Neuronal stem cell (in vitro differentiated cells): ENCODE data around the gene ARSG. TPM values are rescaled to one million over a fixed set of nuclear protein-coding genes. Genes with fewer than 3 reads are reported as not detected.

Experiments used
- DNase-seq: peaks from one replicate; pipeline ENCODE4 v3.0.0-alpha.2; 2013; ENCODE audit warnings: low spot score
- H2AFZ ChIP-seq: one replicate; pipeline ENCODE4 v1.6.1; 2013; ENCODE audit warnings: mild to moderate bottlenecking, low read length, inconsistent platforms
- H2AK5ac ChIP-seq: 2 replicates; pipeline ENCODE4 v1.6.1; 2013; ENCODE audit warnings: low read depth, mild to moderate bottlenecking, inconsistent platforms, low read length, moderate library complexity, mixed read lengths
- H2BK120ac ChIP-seq: 2 replicates; pipeline ENCODE4 v1.6.1; 2013; ENCODE audit warnings: low read depth, mild to moderate bottlenecking, inconsistent platforms, low read length, moderate library complexity, mixed read lengths
- H2BK12ac ChIP-seq: one replicate; pipeline ENCODE4 v1.6.1; 2013; ENCODE audit warnings: low read length, inconsistent platforms
- H2BK15ac ChIP-seq: 2 replicates; pipeline ENCODE4 v1.6.1; 2013; ENCODE audit warnings: mild to moderate bottlenecking, low read length, inconsistent platforms, mixed read lengths
- H2BK5ac ChIP-seq: one replicate; pipeline ENCODE4 v1.6.1; 2013; ENCODE audit warnings: inconsistent platforms, mild to moderate bottlenecking, low read length, moderate library complexity
- H3K14ac ChIP-seq: one replicate; pipeline ENCODE4 v1.6.1; 2013; ENCODE audit warnings: low read length, inconsistent platforms
- H3K18ac ChIP-seq: 2 replicates; pipeline ENCODE4 v1.6.1; 2013; ENCODE audit warnings: low read length, inconsistent platforms
- H3K23ac ChIP-seq: 2 replicates; pipeline ENCODE4 v1.6.1; 2013; ENCODE audit warnings: low read depth, mild to moderate bottlenecking, mixed read lengths, low read length, inconsistent platforms; ENCODE audit not compliant: poor library complexity
- H3K27ac ChIP-seq: replicated peaks from 3 replicates; pipeline ENCODE4 v1.5.1; 2013; ENCODE audit warnings: low read length, inconsistent platforms
- H3K27me3 ChIP-seq, 3 experiments: 2 replicates each; pipeline ENCODE4 v1.6.1; 2013; ENCODE audit warnings: low read length in 3 of 3, mild to moderate bottlenecking in 2 of 3, inconsistent platforms in 1 of 3, low read depth in 1 of 3, mixed read lengths in 1 of 3, moderate library complexity in 1 of 3; ENCODE audit not compliant: control insufficient read depth in 3 of 3, insufficient read depth in 3 of 3
- H3K36me3 ChIP-seq, 2 donors: replicated peaks in 1 of 2; 2 replicates each; pipeline ENCODE4 v1.6.1; 2013; ENCODE audit warnings: low read length in 2 of 2; ENCODE audit not compliant: control insufficient read depth in 2 of 2, insufficient read depth in 2 of 2
- H3K4ac ChIP-seq: 2 replicates; pipeline ENCODE4 v1.6.1; 2013; ENCODE audit warnings: inconsistent platforms, mild to moderate bottlenecking, low read length, moderate library complexity
- H3K4me1 ChIP-seq, 2 donors: 1 replicate in 1 of 2; 2 replicates in 1 of 2; pipeline ENCODE4 v1.6.1; 2013; ENCODE audit warnings: low read length in 2 of 2, low read depth in 1 of 2; ENCODE audit not compliant: control insufficient read depth in 2 of 2, insufficient read depth in 1 of 2
- H3K4me2 ChIP-seq: one replicate; pipeline ENCODE4 v1.6.1; 2013; ENCODE audit warnings: mild to moderate bottlenecking, low read length, inconsistent platforms; ENCODE audit not compliant: insufficient read depth, poor library complexity, severe bottlenecking
- H3K4me3 ChIP-seq, 2 donors: 2 replicates each; pipeline ENCODE4 v1.5.1; 2013; ENCODE audit warnings: low read length in 2 of 2, mild to moderate bottlenecking in 2 of 2, inconsistent platforms in 1 of 2, moderate library complexity in 1 of 2
- H3K79me1 ChIP-seq: one replicate; pipeline ENCODE4 v1.6.1; 2013; ENCODE audit warnings: low read depth, mild to moderate bottlenecking, inconsistent platforms, low read length, moderate library complexity
- H3K9ac ChIP-seq: one replicate; pipeline ENCODE4 v1.6.1; 2013; ENCODE audit warnings: mild to moderate bottlenecking, low read depth, low read length, inconsistent platforms; ENCODE audit not compliant: poor library complexity
- H3K9me3 ChIP-seq, 2 donors: replicated peaks in 1 of 2; 2 replicates each; pipeline versions ENCODE3 to v1.6.1; 2013; ENCODE audit warnings: low read length in 2 of 2, mild to moderate bottlenecking in 2 of 2, inconsistent platforms in 1 of 2, low read depth in 1 of 2, mixed read lengths in 1 of 2, moderate library complexity in 1 of 2; ENCODE audit not compliant: control insufficient read depth in 2 of 2, insufficient read depth in 1 of 2
- H4K8ac ChIP-seq: one replicate; pipeline ENCODE4 v1.6.1; 2013; ENCODE audit warnings: low read depth, mild to moderate bottlenecking, inconsistent platforms, low read length, moderate library complexity
- H4K91ac ChIP-seq: one replicate; pipeline ENCODE4 v1.6.1; 2013; ENCODE audit warnings: low read length, low read depth, mild to moderate bottlenecking, inconsistent platforms; ENCODE audit not compliant: poor library complexity
- WGBS, 2 donors: extraction: QIAGEN DNeasy Blood & Tissue Kit; methylation state at CpG; one replicate each; pipeline ENCODE4 v1.1.7; 2013; ENCODE audit warnings: missing lambda C conversion rate in 2 of 2, mixed read lengths in 1 of 2; ENCODE audit not compliant: insufficient read length in 2 of 2, insufficient replicate concordance in 1 of 2; ENCODE audit errors: extremely low coverage in 2 of 2; 5-methylcytosine and 5-hydroxymethylcytosine counted together
- polyA plus RNA-seq, 2 experiments: library from polyadenylated mRNA; stranded (reverse); fragments of 200-250 nt; gene quantifications; one replicate each; pipeline ENCODE4 v1.2.3, GENCODE V29; 2013

ARSG gene
- 4.4 TPM for polyA plus RNA-seq (2013, experiment 1 of 2)
- polyA plus RNA-seq (2013, experiment 2 of 2) = 4.2 TPM

DNA sequence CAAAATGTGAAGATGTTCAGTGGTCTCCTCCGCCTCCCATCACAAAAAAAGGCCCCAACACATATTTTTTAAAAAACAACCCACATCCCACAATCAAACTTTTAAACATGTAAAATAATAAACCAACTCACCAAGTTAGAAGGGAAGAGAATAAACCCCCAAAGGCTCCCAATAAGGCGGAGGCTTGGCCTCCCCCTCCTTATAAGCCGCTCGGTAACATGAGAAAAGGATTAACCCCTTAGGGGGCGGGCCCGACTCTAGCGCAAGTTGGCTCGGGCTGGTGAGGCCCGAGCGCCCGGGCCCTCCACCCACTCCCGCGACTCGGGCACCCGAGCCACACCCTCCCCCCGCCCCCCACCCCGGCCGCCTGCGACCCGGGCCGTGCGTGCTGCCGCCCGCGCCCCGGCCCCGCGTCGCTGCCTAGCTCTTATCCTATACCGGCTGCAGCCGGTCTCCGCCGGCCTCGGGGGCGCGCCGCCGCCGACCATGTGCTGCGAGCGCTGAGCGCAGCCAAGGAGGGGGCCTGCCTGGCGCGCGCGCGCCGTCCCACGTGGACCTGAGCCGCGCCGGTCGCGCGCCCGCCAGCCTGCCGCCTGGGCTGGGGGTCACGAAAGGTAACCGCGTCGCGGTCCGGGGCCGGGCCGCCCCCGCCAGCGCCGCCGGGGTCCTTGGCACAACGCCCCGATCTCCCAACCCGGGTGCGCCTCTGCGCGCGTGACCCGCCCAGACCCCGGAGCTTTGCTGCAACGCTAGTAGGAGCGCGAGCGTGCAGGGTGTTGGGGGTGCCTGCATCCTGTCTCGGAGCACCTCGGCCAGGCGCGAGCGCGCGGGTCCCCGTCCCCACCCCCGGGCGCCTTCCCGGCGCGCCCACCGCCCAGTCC is at the start of gene ARSG, which contains the start of gene SLC16A6:
Gene ARSG, plus strand, starts transcription at position 541 of the 881 bp plus-strand sequence. CDS start 15,999 bp downstream, outside the sequence.
Gene SLC16A6, minus strand, starts transcription at position 173 of the 881 bp plus-strand sequence. CDS start 12,807 bp downstream, outside the sequence.
- H3K79me1 ChIP-seq = no peaks in the 10 kb centered on the region

DNA sequence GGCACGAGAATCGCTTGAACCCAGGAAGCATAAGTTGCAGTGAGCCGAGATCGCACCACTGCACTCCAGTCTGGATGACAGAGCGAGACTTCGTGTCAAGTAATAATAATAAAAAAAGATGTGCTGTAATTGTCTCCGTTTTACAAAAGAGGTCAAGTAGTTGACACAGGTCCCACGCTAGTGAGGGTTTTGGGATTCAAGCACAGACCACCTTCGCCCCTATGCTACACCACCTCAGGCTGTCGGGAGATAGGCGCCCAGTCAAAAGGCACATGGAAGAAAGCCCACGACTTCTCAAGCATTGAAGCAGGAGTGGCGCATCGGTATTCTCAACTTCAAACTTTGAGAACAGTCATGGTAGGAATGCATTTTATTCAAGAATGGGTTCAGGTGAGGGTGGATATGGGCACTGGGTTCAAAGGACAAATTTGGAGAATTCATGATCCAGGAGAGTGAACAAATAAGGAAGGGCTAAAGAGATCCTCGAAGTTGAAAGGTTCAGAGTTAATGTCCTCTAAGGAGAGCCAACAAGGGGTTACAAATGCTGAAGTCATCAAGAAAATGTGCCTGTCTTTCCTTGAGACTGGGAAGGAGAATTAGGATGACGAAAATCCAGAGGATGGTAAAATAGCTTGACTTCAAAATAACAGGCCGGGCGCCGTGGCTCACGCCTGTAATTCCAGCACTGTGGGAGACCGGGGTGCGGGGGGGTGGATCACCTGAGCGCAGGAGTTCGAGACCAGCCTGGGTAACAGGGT is 44.8 kb upstream of the ARSG start:
- Histone ChIP-seq H4K91ac (no peak overlapping the region), H3K79me1 (peaks cover 7% of the 10 kb centered on the region), H2AFZ (no peak overlapping the region), H3K4me3 (no peak overlapping the region), H2BK15ac (no peak overlapping the region), H3K27ac (no peak overlapping the region), H3K9ac (no peak overlapping the region), H3K14ac (no peak overlapping the region), H3K18ac (no peak overlapping the region), H3K23ac (no peak overlapping the region), H3K4ac (no peak overlapping the region), H3K27me3 (no peaks in the 10 kb centered on the region), H2BK120ac (no peak overlapping the region), H3K36me3 (peaks cover 3 to 24% of the 10 kb centered on the region in 2 donors), H2BK5ac (no peak overlapping the region), H3K9me3 (no peaks in the 10 kb centered on the region), H3K4me1 (peaks cover 0 to 5% of the 10 kb centered on the region in 2 donors), H2AK5ac (no peak overlapping the region), H4K8ac (no peak overlapping the region), H3K4me2 (no peak overlapping the region), H2BK12ac (no peak overlapping the region)
- WGBS, 2 donors = no CpG with 5 or more reads among the region's 24 CpGs
- no peak for DNase-seq

More for the DNA sequence above, at the start of gene ARSG, which contains the start of gene SLC16A6:
- H3K27ac ChIP-seq = no peak within 1 kb of the TSS
- H3K9me3 ChIP-seq = no peaks in the 10 kb centered on the region
- H3K23ac ChIP-seq = peak within 1 kb of the TSS; percentile 86
- H3K4me1 ChIP-seq = peaks cover 5 to 16% of the 10 kb centered on the region in 2 donors
- WGBS, 2 donors = no CpG with 5 or more reads among the region's 96 CpGs
- H2BK120ac ChIP-seq = peak within 1 kb of the TSS; percentile 43
- H2AK5ac ChIP-seq = peak within 1 kb of the TSS; percentile 60
- H2BK5ac ChIP-seq = no peak within 1 kb of the TSS
- H2BK15ac ChIP-seq = peak within 1 kb of the TSS; percentile 52
- peak within 1 kb of the TSS; percentile 93 for H3K4me2 ChIP-seq
- peak within 1 kb of the TSS; percentile 79 for H4K91ac ChIP-seq
- H3K4ac ChIP-seq = peak within 1 kb of the TSS; percentile 17
- H2AFZ ChIP-seq = peak within 1 kb of the TSS; percentile 97
- no peaks in the 10 kb centered on the region for H3K36me3 ChIP-seq
- peak within 1 kb of the TSS; percentile 71 to 91 for H3K4me3 ChIP-seq
- peak within 1 kb of the TSS; percentile 25 for H3K14ac ChIP-seq
- H3K9ac ChIP-seq = peak within 1 kb of the TSS; percentile 83
- H4K8ac ChIP-seq = no peak within 1 kb of the TSS
- peak within 1 kb of the TSS; percentile 99 for H3K18ac ChIP-seq
- H2BK12ac ChIP-seq = peak within 1 kb of the TSS; percentile 27
- DNase-seq = peak; percentile 68
- H3K27me3 ChIP-seq = peaks cover 0 to 21% (median 3%) of the 10 kb centered on the region in 3 experiments

DNA sequence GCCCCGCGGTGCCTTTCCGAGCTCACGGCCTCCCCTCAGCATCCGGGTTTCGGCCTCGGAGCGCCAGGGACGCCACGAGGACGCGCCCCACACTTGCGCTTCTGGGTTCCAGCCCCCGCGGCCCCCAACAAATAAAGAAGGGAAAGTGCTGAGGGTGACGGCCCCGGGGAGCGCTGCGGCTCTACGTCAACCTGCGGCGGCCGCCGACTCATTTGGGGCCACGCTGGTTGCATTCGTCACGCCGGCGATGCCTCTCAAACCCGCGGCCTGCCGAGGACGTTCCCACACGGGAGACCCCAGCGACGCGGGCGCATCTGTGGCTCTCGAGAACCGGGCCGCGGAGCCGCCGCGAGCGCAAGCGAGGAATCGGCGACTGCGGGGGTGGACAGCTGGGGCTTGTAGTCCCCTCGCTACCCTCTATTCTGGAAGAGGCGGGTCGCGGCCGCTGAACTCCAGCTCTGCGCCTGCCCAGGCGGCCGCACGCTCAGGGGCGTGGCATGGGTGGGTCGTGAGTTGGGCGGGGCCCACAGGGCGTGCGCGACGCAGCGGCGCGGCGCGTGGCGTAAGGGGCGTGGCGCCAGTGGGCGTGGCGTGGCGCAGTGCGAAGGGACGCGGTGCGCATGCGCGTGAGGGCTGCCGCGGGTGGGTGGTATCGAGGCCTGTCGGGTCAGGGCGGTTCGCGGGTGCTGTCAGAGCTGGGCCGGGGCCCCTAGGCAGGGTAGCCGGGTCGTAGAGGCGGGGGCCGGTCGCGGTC is 43.7 kb upstream of the ARSG start, which contains the start of gene AMZ2:
Gene AMZ2, plus strand, starts transcription at position 599 of the 754 bp plus-strand sequence. CDS start 2,145 bp downstream, outside the sequence.
- peaks cover 0 to 5% of the 10 kb centered on the region in 2 donors for H3K4me1 ChIP-seq
- H3K27ac ChIP-seq = no peak within 1 kb of the TSS
- WGBS, 2 donors = no CpG with 5 or more reads among the region's 97 CpGs
- H3K23ac ChIP-seq = peak within 1 kb of the TSS; percentile 97
- peak within 1 kb of the TSS; percentile 93 to 95 for H3K4me3 ChIP-seq
- peak within 1 kb of the TSS; percentile 90 for H3K14ac ChIP-seq
- H2AFZ ChIP-seq = peak within 1 kb of the TSS; percentile 97
- no peak within 1 kb of the TSS for H4K91ac ChIP-seq
- peak within 1 kb of the TSS; percentile 37 for H3K4ac ChIP-seq
- peaks cover 7% of the 10 kb centered on the region for H3K79me1 ChIP-seq
- peak within 1 kb of the TSS; percentile 98 for H2BK5ac ChIP-seq
- no peaks in the 10 kb centered on the region for H3K27me3 ChIP-seq
- peak within 1 kb of the TSS; percentile 94 for H3K4me2 ChIP-seq
- no peak within 1 kb of the TSS for H4K8ac ChIP-seq
- H3K9me3 ChIP-seq = no peaks in the 10 kb centered on the region
- H2BK15ac ChIP-seq = no peak within 1 kb of the TSS
- H3K18ac ChIP-seq = peak within 1 kb of the TSS; percentile 98
- peak within 1 kb of the TSS; percentile 52 for H2AK5ac ChIP-seq
- DNase-seq = peak; percentile 94
- peak within 1 kb of the TSS; percentile 99 for H3K9ac ChIP-seq
- peaks cover 3 to 35% of the 10 kb centered on the region in 2 donors for H3K36me3 ChIP-seq
- H2BK120ac ChIP-seq = peak within 1 kb of the TSS; percentile 94
- H2BK12ac ChIP-seq = no peak within 1 kb of the TSS
